Mononuclear cell (primary cell): ENCODE data around the gene CYFIP2. TPM values are rescaled to one million over a fixed set of nuclear protein-coding genes. Genes with fewer than 3 reads are reported as not detected.

Experiments used
- H3K27me3 ChIP-seq: 2 replicates; pipeline ENCODE4 v1.6.0; 2011; ENCODE audit warnings: low read length, control low read depth; ENCODE audit not compliant: insufficient read depth
- H3K4me1 ChIP-seq: 2 replicates; pipeline ENCODE4 v1.5.1; 2011; ENCODE audit warnings: mild to moderate bottlenecking, low read length, control low read depth; ENCODE audit not compliant: insufficient read depth
- H3K4me3 ChIP-seq: 2 replicates; pipeline ENCODE4 v1.5.1; 2011; ENCODE audit warnings: mild to moderate bottlenecking, low read length, moderate library complexity
- H3K9me3 ChIP-seq: 2 replicates; pipeline ENCODE4 v1.5.1; 2011; ENCODE audit warnings: low read depth, mild to moderate bottlenecking, control low read depth, low read length
- total RNA-seq: library from RNA; depleted of rRNA; stranded (reverse); fragments of >200 nt; gene quantifications from one replicate; pipeline ENCODE4 v1.2.3, GENCODE V29; 2012

The CYFIP2 gene
- total RNA-seq, 1 donor: 200 TPM

GRCh38 chr5:157271740-157272271, 5.9 kb downstream of the CYFIP2 start:
- Histone ChIP-seq H3K4me3 (no peak overlapping the region), H3K27me3 (no peaks in the 10 kb centered on the region), H3K4me1 (peaks cover 74% of the 10 kb centered on the region), H3K9me3 (no peaks in the 10 kb centered on the region)

GRCh38 chr5:157273131-157273556, 7.2 kb downstream of the CYFIP2 start:
- H3K4me1 ChIP-seq: peaks cover 70% of the 10 kb centered on the region
- no peak overlapping the region for H3K4me3 ChIP-seq

GRCh38 chr5:157275403-157275802, 9.5 kb downstream of the CYFIP2 start:
- H3K4me1 ChIP-seq: peaks cover 60% of the 10 kb centered on the region
- H3K4me3 ChIP-seq: no peak overlapping the region
- H3K27me3 ChIP-seq: no peaks in the 10 kb centered on the region
- H3K9me3 ChIP-seq: no peaks in the 10 kb centered on the region

More at GRCh38 chr5:157273131-157273556, 7.2 kb downstream of the CYFIP2 start:
- H3K9me3 ChIP-seq: no peaks in the 10 kb centered on the region
- no peaks in the 10 kb centered on the region for H3K27me3 ChIP-seq

- no peaks in the 10 kb centered on the region for H3K27me3 ChIP-seq
- H3K4me3 ChIP-seq: no peak overlapping the region
- no peaks in the 10 kb centered on the region for H3K9me3 ChIP-seq
- H3K4me1 ChIP-seq: peaks cover 54% of the 10 kb centered on the region
Observed at GRCh38 chr5:157278319-157279037, 12.6 kb downstream of the CYFIP2 start.

- Histone ChIP-seq H3K4me1 (peaks cover 51% of the 10 kb centered on the region), H3K9me3 (no peaks in the 10 kb centered on the region), H3K4me3 (no peak overlapping the region), H3K27me3 (no peaks in the 10 kb centered on the region)
Observed at GRCh38 chr5:157279605-157280239, 13.8 kb downstream of the CYFIP2 start.

DNA sequence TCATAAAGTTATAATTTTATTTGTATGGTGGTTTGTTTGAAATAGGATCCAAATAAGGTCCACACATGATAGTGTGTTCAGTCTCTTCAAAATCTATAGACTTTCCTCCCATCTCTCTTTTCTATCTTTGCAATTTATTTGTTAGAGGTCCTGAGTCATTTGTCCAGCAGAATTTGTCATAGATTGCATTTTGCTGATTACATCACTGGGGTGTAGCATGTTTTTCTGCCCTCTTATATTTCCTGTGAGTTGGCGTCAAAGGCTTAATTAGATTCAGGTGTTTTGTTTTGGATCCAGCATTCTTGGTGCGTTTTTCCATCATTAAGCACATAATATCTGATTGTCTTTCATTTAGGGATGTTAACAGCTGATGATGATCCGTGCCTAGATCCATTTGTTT, 15.0 kb downstream of the CYFIP2 start:
- peaks cover 59% of the 10 kb centered on the region for H3K4me1 ChIP-seq
- no peaks in the 10 kb centered on the region for H3K9me3 ChIP-seq
- H3K4me3 ChIP-seq: no peak overlapping the region
- H3K27me3 ChIP-seq: no peaks in the 10 kb centered on the region

DNA sequence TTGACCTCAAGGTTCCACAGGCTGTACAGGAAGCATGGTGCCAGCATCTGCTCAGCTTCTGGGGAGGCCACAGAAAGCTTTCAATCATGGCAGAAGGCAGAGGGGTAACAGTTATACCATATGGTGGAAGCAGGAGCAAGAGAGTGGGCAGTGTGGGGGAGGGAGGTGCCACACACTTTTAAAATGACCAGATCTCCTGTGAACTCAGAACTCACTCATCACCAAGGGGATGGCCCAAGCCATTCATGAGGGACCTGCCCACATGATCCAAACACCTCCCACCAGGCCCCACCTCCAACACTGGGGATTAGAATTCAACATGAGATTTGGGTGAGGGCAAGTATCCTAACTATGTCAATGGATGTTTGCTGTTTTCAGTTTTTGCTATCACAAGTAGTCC, 16.2 kb downstream of the CYFIP2 start:
- no peaks in the 10 kb centered on the region for H3K27me3 ChIP-seq
- H3K4me1 ChIP-seq: peaks cover 56% of the 10 kb centered on the region
- H3K9me3 ChIP-seq: no peaks in the 10 kb centered on the region
- H3K4me3 ChIP-seq: no peak overlapping the region

DNA sequence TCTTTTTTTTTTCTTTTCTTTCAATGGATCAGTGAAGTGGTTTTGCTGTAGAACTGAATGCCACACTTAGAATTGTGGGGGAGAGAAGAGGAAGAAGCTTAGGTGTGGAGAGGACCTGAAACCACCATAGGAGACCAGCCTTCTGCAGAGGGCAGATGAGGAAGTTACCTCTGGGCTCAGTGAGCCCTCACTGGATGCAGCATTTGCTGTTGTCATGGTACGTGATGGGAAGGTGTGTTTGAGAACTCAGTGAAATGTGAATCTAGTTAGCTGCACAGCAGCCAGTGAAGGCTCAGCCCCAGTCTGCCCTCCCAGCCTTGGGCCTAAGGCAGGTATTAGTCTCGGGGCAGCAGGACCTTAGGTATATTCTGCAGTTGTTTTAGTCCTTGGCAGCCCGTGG, 17.5 kb downstream of the CYFIP2 start:
- peaks cover 54% of the 10 kb centered on the region for H3K4me1 ChIP-seq
- no peaks in the 10 kb centered on the region for H3K27me3 ChIP-seq
- H3K9me3 ChIP-seq: no peaks in the 10 kb centered on the region
- no peak overlapping the region for H3K4me3 ChIP-seq

- Histone ChIP-seq H3K9me3 (no peaks in the 10 kb centered on the region), H3K4me3 (no peak overlapping the region), H3K4me1 (peaks cover 53% of the 10 kb centered on the region), H3K27me3 (no peaks in the 10 kb centered on the region)
Observed at GRCh38 chr5:157284458-157285212, 18.7 kb downstream of the CYFIP2 start.

DNA sequence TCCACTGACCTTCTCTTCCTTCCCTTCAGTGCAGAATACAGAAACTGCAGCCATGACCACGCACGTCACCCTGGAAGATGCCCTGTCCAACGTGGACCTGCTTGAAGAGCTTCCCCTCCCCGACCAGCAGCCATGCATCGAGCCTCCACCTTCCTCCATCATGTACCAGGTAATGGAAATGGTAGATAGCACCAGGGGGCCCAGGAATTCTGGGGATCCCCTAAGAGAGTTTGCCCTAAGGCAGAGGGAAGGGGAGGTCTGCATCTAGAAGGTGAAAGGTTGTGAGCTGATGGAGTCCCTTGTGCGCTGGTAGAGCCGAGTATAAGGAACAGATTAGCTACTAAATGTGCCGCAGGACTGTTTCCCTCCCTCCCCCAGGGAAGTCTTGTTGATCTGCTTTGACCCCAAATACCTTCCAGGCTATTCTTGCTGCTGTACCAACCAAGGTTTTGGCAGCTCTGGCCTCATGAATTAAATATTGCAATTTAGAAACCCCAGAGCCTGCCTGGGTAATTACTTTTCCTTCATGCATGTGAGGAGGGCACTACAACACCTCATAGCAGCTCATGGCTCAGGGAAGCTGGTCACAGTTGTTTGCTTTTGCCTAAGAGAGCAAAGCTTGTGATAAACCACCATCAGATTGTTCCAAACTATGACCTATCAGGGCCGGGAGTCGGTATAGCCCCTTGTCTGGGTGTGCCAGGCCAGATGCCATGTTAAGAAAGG, 19.6 kb downstream of the CYFIP2 start:
- Histone ChIP-seq H3K9me3 (no peaks in the 10 kb centered on the region), H3K4me1 (peaks cover 44% of the 10 kb centered on the region), H3K4me3 (no peak overlapping the region), H3K27me3 (no peaks in the 10 kb centered on the region)

GRCh38 chr5:157286761-157287211, 20.9 kb downstream of the CYFIP2 start:
- Histone ChIP-seq H3K27me3 (no peaks in the 10 kb centered on the region), H3K4me3 (no peak overlapping the region), H3K9me3 (no peaks in the 10 kb centered on the region), H3K4me1 (peaks cover 44% of the 10 kb centered on the region)

- Histone ChIP-seq H3K9me3 (no peaks in the 10 kb centered on the region), H3K27me3 (no peaks in the 10 kb centered on the region), H3K4me3 (no peak overlapping the region), H3K4me1 (peaks cover 30% of the 10 kb centered on the region)
Observed at GRCh38 chr5:157288405-157289163, 22.7 kb downstream of the CYFIP2 start.

- Histone ChIP-seq H3K27me3 (no peaks in the 10 kb centered on the region), H3K4me1 (peaks cover 26% of the 10 kb centered on the region), H3K4me3 (no peak overlapping the region), H3K9me3 (no peaks in the 10 kb centered on the region)
Observed at GRCh38 chr5:157289164-157289819, 23.4 kb downstream of the CYFIP2 start.
